ENCODE data around the gene SNX21. TPM values are rescaled to one million over a fixed set of nuclear protein-coding genes. Genes with fewer than 3 reads are reported as not detected.
"Not testable (repeated sequence)": the region's sequence is repeated elsewhere in the genome, so short reads cannot be mapped to it uniquely, and the experiment has no call there.

Gene SNX21
- total RNA-seq, 1 donor from 2014 or later, result 0.49 TPM

DNA sequence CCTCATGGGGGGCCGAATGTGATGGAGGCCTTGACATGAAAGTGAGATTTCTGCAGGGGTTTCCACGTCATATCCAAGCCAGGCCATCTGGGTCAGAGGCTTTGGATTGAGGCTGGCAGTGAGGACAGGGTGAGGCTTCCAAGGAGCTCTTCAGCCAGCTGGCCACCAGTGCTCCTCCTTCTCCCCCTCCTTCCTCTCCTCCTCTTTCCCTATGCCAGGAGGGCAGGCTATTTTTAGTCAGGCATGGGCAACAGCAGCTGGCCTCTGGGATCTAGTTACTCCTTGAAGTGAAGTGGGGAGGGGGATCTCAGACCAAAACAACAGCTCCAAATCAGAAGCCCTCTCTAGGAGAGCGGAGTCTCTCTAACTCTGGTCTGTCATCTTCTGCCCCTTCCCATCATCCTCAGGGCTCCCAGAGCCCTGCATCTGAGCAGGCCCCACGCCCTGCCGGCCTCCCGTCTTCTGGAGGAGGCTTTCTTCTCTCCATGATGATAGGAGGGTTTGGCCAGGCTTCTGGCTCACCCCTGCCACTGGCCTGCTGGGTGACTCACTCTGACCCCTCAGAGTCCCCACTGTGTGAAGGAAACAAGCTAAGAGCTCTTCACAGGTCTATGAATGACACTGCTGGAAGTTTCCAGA, 7.1 kb upstream of the SNX21 start:
- CTCF ChIA-PET, result no interaction called here

DNA sequence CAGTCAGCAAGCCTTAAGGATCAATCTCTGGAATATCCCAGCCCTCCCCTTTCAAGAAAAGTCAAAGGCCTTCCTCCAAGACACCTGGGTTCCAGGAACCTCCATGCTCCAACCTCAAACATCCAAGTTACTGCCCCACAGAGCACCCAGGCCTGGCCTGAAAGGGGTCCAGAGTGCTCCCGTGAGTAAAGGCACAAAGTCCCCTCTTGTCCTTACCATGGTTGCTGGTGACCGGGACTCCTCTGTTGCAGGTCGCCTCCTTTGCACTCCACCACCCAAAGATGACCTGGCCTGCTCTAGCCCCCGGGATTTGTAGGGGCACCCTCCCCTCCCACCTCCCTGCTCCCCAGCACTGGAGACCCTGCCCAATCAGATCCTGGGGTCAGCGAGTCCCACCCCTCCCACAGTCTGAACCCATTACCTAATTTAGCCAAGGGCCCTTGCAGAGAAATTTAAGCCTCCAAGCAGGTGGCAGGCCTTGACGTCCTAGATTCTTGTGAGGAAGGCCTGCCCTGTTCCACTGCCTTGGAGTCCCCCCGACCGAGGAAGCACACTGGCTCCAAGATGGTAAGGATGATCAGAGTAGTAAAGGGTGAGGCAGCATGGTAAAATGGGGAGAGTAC, 6.5 kb upstream of the SNX21 start, which contains the start of gene TNNC2:
TNNC2 (minus strand) TSS at position 283 of the 623 bp plus-strand sequence; CDS start at position 219, 64 bp downstream.
- TF ChIP-seq CTCF (IDR thresholded peaks at IDR 0.05), result no peak
- ChIA-PET POLR2A (no interaction called here), CTCF (no interaction called here)
- ATAC-seq (ENCODE audit: low read depth) (no peak), DNase-seq (no peak)
- H3K27ac Mint-ChIP-seq, result no peak within 1 kb of the TSS
- intact Hi-C loops (cut with micrococcal nuclease), result no loop called here
- no peak within 1 kb of the TSS for H3K4me3 Mint-ChIP-seq
- no peaks in the 10 kb centered on the region for H3K9me3 Mint-ChIP-seq
- H3K4me1 Mint-ChIP-seq, result peaks cover 23% of the 10 kb centered on the region
- H3K36me3 Mint-ChIP-seq (ENCODE audit: low read depth), result no peaks in the 10 kb centered on the region
- peaks cover 12% of the 10 kb centered on the region for H3K27me3 Mint-ChIP-seq

More for the DNA sequence above, 7.1 kb upstream of the SNX21 start:
- POLR2A ChIA-PET, result interaction anchor here (0.6 kb wide), 1 partner anchor 25 kb away, joined by 3 read pairs; no protein-coding TSS in a partner anchor
- H3K27me3 Mint-ChIP-seq, result peaks cover 15% of the 10 kb centered on the region
- H3K27ac Mint-ChIP-seq, result no peak overlapping the region
- peaks cover 26% of the 10 kb centered on the region for H3K4me1 Mint-ChIP-seq
- no peak overlapping the region for H3K4me3 Mint-ChIP-seq
- TF ChIP-seq CTCF (IDR thresholded peaks at IDR 0.05), result no peak
- intact Hi-C loops (cut with micrococcal nuclease), result no loop called here
- H3K9me3 Mint-ChIP-seq, result no peaks in the 10 kb centered on the region
- H3K36me3 Mint-ChIP-seq (ENCODE audit: low read depth), result no peaks in the 10 kb centered on the region
- no peak for DNase-seq
- ATAC-seq (ENCODE audit: low read depth), result no peak

DNA sequence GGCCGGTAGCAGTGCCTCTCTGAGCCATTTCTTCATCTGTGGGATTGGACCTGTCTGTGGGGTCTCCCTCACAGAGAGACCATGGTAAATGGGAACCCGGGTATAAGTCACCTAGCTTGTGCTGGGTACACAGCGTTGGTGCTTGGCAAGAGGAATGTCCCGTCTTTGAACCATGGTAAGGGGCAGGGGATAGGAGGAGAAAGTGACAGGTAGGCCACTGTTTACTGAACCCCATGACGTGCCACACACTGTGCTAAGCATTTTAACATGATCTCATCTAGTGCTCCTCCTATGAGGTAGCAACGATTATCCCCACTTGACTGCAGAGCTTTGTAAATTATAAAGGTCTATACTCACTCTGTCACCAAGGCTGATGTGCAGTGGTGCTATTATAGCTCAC, 5.9 kb upstream of the SNX21 start:
- ChIA-PET POLR2A (interaction anchor here (1.1 kb wide), 1 partner anchor 29 kb away, joined by 3 read pairs; no protein-coding TSS in a partner anchor), CTCF (no interaction called here)
- Mint-ChIP-seq H3K27me3 (peaks cover 9% of the 10 kb centered on the region), H3K9me3 (no peaks in the 10 kb centered on the region), H3K27ac (no peak overlapping the region), H3K4me3 (no peak overlapping the region), H3K36me3 (ENCODE audit: low read depth) (no peaks in the 10 kb centered on the region), H3K4me1 (peaks cover 19% of the 10 kb centered on the region)
- DNase-seq, result no peak
- intact Hi-C loops (cut with micrococcal nuclease), result no loop called here
- no peak for ATAC-seq (ENCODE audit: low read depth)
- TF ChIP-seq CTCF (IDR thresholded peaks at IDR 0.05), result no peak

DNA sequence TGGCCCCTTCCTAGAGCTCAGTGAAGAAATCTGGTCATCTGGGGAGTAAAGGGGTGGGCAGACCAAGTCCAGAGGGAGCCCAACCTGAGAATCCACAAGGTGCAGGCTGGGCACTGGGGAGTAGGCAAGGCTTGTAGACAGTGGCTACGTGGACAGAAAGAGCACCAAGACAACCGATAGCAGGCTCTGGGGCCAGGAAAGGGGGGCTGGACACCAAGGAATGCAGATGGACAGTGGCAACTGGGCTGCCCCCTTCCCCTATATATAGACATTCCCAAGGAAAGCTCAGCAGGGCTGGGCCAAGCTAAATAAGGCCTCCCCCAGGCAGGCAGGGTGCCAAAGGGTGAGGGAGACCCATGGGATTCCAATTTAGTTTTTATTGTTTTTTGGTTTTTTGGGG, 5.0 kb upstream of the SNX21 start:
- no peak overlapping the region for H3K27ac Mint-ChIP-seq
- H3K4me1 Mint-ChIP-seq, result peaks cover 18% of the 10 kb centered on the region
- TF ChIP-seq CTCF (IDR thresholded peaks at IDR 0.05), result no peak
- POLR2A ChIA-PET, result interaction anchor here (1.1 kb wide), 1 partner anchor 28 kb away, joined by 3 read pairs; no protein-coding TSS in a partner anchor
- no peaks in the 10 kb centered on the region for H3K36me3 Mint-ChIP-seq (ENCODE audit: low read depth)
- no peak for ATAC-seq (ENCODE audit: low read depth)
- CTCF ChIA-PET, result no interaction called here
- H3K4me3 Mint-ChIP-seq, result no peak overlapping the region
- no peak for DNase-seq
- H3K27me3 Mint-ChIP-seq, result peaks cover 6% of the 10 kb centered on the region
- intact Hi-C loops (cut with micrococcal nuclease), result no loop called here
- H3K9me3 Mint-ChIP-seq, result no peaks in the 10 kb centered on the region

GRCh38 chr20:45829673-45830106, 3.9 kb upstream of the SNX21 start:
- H3K4me3 Mint-ChIP-seq; H3K9me3 Mint-ChIP-seq; H3K36me3 Mint-ChIP-seq (ENCODE audit: low read depth); ATAC-seq (ENCODE audit: low read depth); H3K27ac Mint-ChIP-seq; DNase-seq; CTCF ChIA-PET; H3K27me3 Mint-ChIP-seq: not testable (repeated sequence)
- intact Hi-C loops (cut with micrococcal nuclease), result loop anchor here (5.0 kb wide), 1 partner anchor 63 kb away; the partner anchor contains the start of genes CTSA and NEURL2
- peaks cover 12% of the 10 kb centered on the region for H3K4me1 Mint-ChIP-seq
- POLR2A ChIA-PET, result interaction anchor here (0.7 kb wide), 1 partner anchor 141 kb away, joined by 4 read pairs; no protein-coding TSS in a partner anchor
